GM12872 (cell line): Measurements from ENCODE around the gene COL15A1.

Source experiments
- TF ChIP-seq, protein P1 (sequence below): IDR thresholded peaks from 3 replicates; pipeline ENCODE4 v1.5.1; 2011; ENCODE audit warnings: low read depth, mild to moderate bottlenecking, low read length, moderate library complexity; ENCODE audit not compliant: insufficient read depth

The COL15A1 gene

DNA sequence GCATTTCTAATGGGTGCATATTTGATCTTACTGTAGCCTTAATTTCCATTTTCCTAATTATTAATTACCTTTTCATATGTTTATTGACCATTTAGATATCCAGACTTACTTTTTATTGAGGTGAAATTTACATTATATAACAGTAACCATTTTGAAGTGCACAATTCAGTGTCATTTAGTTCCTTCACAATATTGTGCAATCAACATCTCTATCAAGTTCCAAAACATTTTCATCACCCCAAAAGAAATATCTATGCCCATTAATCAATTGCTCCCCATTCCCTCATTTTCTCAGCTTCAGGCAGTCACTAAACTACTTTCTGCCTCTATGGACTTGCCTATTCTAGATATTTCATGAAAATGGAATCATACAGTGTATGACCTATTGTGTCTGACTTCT, 5.9 kb downstream of the COL15A1 start:
- TF ChIP-seq, protein P1, sequence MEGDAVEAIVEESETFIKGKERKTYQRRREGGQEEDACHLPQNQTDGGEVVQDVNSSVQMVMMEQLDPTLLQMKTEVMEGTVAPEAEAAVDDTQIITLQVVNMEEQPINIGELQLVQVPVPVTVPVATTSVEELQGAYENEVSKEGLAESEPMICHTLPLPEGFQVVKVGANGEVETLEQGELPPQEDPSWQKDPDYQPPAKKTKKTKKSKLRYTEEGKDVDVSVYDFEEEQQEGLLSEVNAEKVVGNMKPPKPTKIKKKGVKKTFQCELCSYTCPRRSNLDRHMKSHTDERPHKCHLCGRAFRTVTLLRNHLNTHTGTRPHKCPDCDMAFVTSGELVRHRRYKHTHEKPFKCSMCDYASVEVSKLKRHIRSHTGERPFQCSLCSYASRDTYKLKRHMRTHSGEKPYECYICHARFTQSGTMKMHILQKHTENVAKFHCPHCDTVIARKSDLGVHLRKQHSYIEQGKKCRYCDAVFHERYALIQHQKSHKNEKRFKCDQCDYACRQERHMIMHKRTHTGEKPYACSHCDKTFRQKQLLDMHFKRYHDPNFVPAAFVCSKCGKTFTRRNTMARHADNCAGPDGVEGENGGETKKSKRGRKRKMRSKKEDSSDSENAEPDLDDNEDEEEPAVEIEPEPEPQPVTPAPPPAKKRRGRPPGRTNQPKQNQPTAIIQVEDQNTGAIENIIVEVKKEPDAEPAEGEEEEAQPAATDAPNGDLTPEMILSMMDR = no peak

DNA sequence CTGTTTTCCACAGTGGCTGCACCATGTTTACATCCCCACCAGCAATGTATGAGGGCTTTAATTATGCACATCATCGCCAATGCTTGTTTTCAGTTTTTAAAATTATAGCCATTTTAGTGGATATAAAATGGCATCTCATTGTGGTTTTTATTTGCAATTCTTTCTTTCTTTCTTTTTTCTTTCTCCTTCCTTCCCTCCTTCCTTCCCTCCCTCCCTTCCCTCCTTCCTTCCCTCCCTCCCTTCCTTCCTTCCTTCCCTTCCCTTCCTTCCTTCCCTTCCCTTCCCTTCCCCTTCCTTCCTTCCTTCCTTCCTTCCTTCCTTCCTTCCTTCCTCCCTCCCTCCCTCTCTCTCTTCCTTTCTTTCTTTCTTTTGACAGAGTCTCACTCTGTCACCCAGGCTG, 6.6 kb downstream of the COL15A1 start:
- TF ChIP-seq, protein P1 = no peak

DNA sequence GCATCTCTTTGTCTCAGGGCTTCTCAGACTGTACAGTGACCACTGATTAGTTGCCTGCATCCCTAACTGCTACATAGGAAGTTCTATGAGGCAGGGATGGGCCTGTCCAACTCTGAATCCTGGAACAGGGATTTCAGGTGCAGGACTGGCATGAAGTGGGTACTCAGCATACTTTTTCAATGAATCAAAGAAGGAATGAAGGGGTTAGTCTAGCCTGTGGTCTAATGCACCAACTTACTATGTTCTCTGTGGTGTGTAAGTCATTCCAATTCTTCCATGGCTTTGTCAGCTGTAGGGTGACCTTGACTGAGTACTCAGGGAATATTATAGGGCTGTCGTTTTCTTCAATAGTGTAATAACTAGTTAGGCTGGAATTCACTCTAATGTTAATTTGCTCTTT, 8.3 kb downstream of the COL15A1 start:
- TF ChIP-seq, protein P1 = no peak

DNA sequence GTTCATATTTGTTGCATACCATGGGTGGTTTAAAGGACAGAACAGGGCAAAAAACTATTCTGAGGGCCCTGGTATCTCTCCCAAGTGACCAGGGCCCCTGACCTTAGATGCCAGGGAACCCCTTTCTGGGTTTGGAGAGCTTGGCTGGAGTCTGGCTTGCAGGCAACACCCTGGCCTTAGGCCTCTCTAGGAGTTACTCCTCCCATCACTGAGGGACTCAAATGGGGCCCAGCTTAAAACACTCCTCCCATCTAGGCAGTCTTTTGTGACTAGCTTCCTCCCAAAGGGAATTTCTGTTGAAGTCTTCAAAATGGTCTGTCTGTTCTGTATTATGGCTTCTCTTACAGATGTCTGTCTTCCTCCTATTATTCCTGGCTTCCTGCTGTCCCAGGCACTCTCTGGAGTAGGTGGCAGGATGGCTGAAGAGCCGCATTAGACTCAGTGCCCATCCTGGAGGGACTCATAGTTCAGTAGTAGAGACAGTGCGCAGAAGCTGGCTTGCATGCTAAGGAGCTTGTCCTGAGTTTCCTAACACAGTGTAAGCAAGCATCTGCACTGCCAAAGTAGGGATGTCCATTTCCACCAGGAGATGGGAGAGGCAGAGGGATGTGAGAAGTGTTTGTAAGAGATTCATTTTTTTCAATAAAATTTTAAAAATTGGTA, 10.0 kb downstream of the COL15A1 start:
- TF ChIP-seq, protein P1 = no peak

DNA sequence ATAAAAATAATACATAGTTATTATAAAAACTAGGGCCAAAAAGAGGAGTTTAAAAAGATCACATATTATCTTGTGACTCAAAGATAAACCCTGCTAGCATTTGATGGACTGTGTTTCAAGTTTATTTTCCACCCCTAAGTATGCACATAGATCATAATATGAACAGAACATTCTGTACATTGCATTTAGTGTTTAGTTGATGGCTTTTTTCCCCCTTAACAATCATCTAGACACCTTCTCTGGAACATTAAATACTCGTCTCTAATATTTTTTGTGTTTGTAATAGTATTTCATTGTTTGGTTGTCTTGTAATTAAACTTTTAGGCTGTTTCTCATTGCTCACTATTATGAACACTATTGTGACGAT, 10.5 kb downstream of the COL15A1 start:
- TF ChIP-seq, protein P1 = no peak

- TF ChIP-seq, protein P1 = no peak
These were observed 11.6 kb downstream of the COL15A1 start for GRCh38 chr9:98955259-98955658.

DNA sequence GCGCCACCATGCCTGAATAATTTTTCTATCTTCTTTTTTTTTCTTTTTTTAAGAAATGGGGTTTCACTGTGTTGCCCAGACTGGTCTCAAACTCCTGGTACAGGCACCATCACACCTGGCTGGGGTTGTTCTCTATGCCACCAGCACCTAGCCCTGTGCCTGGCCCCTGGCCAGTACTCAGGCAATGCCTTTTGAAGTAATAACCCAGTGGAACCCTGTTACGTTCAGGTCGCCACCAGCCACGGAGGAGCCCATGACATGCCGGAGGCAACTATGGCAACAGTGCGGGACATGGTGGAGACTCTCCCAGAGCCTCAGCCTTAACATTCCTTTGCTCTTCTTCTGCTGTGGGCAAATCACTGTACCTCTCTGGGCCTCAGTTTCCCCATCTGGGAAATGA, 14.1 kb downstream of the COL15A1 start:
- TF ChIP-seq, protein P1 = no peak
